ENCODE results near the gene ABCC1. TPM values are rescaled to one million over a fixed set of nuclear protein-coding genes. Genes with fewer than 3 reads are reported as not detected.

ABCC1 gene
- total and polyA plus RNA-seq, 9 donors: 3.0 to 8.5 (median 5.7) TPM

- no peaks in the 10 kb centered on the region for H3K4me1 ChIP-seq (ENCODE audit: control insufficient read depth, insufficient read depth, low read length)
- H3K36me3 ChIP-seq (ENCODE audit: control insufficient read depth, insufficient read depth, low read length): no peaks in the 10 kb centered on the region
- no peak for DNase-seq
- no peak overlapping the region for H3K27ac ChIP-seq (ENCODE audit: low read length)
- no peaks in the 10 kb centered on the region for H3K9me3 ChIP-seq (replicated peaks; ENCODE audit: control insufficient read depth, low read depth, low read length)
- H3K4me3 ChIP-seq (ENCODE audit: low read length): no peak overlapping the region
- 80% methylated on average over 12 of the region's 14 CpGs for WGBS (ENCODE audit: insufficient coverage)
- H3K27me3 ChIP-seq (ENCODE audit: control insufficient read depth, insufficient read depth, low read length): no peaks in the 10 kb centered on the region
Observed at GRCh38 chr16:15990902-15991301, 41.5 kb downstream of the ABCC1 start.

- Histone ChIP-seq H3K27me3 (ENCODE audit: control insufficient read depth, insufficient read depth, low read length) (no peaks in the 10 kb centered on the region), H3K27ac (ENCODE audit: low read length) (no peak overlapping the region), H3K4me3 (ENCODE audit: low read length) (no peak overlapping the region), H3K9me3 (replicated peaks; ENCODE audit: control insufficient read depth, low read depth, low read length) (no peaks in the 10 kb centered on the region), H3K4me1 (ENCODE audit: control insufficient read depth, insufficient read depth, low read length) (peaks cover 7% of the 10 kb centered on the region), H3K36me3 (ENCODE audit: control insufficient read depth, insufficient read depth, low read length) (no peaks in the 10 kb centered on the region)
- WGBS (ENCODE audit: insufficient coverage): no CpG with 5 or more reads among the region's 4 CpGs
- DNase-seq: no peak
Observed at GRCh38 chr16:15993128-15993527, 43.7 kb downstream of the ABCC1 start.

GRCh38 chr16:15993541-15993940 lies 44.1 kb downstream of the ABCC1 start:
- no peaks in the 10 kb centered on the region for H3K9me3 ChIP-seq (replicated peaks; ENCODE audit: control insufficient read depth, low read depth, low read length)
- no peak for DNase-seq
- 85% methylated on average over 4 of the region's 8 CpGs for WGBS (ENCODE audit: insufficient coverage)
- no peak overlapping the region for H3K27ac ChIP-seq (ENCODE audit: low read length)
- H3K4me1 ChIP-seq (ENCODE audit: control insufficient read depth, insufficient read depth, low read length): peaks cover 11% of the 10 kb centered on the region
- no peak overlapping the region for H3K4me3 ChIP-seq (ENCODE audit: low read length)
- H3K36me3 ChIP-seq (ENCODE audit: control insufficient read depth, insufficient read depth, low read length): no peaks in the 10 kb centered on the region
- no peaks in the 10 kb centered on the region for H3K27me3 ChIP-seq (ENCODE audit: control insufficient read depth, insufficient read depth, low read length)

DNA sequence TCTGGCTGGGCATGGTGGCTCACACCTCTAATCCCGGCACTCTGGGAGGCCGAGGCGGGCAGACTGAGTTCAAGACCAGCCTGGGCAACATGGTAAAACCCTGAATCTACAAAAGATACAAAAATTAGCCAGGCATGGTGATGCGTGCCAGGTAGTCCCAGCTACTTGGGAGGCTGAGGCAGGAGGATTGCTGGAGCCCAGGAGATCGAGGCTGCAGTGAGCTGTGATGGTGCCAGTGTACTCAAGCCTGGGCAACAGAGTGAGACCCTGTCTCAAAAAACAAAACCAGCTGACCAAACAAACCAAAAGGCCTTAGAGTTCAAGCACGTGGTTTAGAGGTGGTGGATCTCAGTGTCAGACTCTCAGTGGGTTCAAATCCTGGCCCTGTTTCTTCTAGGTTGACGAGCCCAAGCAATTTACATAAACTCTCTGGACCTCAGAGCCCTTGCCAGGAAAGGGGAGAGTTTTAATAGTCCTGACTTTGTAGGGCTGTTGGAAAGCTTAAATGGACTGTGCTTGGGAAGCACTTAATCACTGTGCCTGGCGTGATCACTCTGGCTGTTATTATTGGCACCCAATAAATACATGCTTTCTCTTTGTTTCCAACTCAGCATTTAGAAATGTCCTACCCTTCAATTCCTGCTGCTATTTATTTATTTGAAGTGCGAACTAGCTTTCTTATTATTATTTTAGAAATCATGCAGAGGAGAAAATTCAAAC lies 44.7 kb downstream of the ABCC1 start:
- Histone ChIP-seq H3K27ac (ENCODE audit: low read length) (no peak overlapping the region), H3K4me1 (ENCODE audit: control insufficient read depth, insufficient read depth, low read length) (peaks cover 11% of the 10 kb centered on the region)

DNA sequence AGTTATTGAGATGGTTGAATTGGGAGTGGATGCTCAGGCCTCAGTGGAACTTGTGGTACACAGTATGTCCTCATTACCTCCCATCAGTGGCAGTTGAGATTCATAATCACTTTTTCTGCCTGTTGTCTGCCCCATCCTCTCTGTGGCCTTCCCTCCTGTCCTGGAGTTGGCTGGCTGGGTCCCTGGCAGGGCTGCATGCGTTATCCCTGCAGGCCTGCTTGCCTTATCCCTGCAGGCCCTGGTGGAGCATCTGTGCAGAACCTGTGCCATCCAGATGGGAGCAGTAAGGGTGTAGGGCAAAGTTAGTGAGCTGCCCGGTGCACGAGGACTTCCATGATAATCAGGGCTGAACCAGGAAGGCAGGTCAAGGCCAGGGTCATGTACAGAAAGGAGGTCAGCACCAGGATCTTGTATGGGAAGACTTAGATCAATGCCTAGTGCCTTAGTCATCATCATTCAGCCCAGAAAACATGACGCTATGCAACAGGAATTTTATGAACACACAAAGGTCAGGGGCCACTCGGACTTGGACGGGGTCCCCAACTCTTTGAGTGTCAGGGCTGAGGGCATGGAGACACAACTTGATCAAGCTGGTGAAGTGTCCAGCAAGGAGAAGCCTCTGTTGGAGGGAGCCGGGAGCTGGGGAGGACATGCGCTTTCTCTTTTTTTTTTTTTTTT lies 47.2 kb downstream of the ABCC1 start:
- H3K27me3 ChIP-seq (ENCODE audit: control insufficient read depth, insufficient read depth, low read length): no peaks in the 10 kb centered on the region
- H3K27ac ChIP-seq (ENCODE audit: low read length): no peak overlapping the region
- H3K9me3 ChIP-seq (replicated peaks; ENCODE audit: control insufficient read depth, low read depth, low read length): no peaks in the 10 kb centered on the region
- WGBS (ENCODE audit: insufficient coverage): 73% methylated on average over 7 of the region's 8 CpGs
- no peaks in the 10 kb centered on the region for H3K36me3 ChIP-seq (ENCODE audit: control insufficient read depth, insufficient read depth, low read length)
- H3K4me3 ChIP-seq (ENCODE audit: low read length): no peak overlapping the region
- no peak for DNase-seq
- H3K4me1 ChIP-seq (ENCODE audit: control insufficient read depth, insufficient read depth, low read length): peaks cover 11% of the 10 kb centered on the region

More for the DNA sequence above, 44.7 kb downstream of the ABCC1 start:
- Histone ChIP-seq H3K4me3 (ENCODE audit: low read length) (no peak overlapping the region), H3K27me3 (ENCODE audit: control insufficient read depth, insufficient read depth, low read length) (no peaks in the 10 kb centered on the region), H3K9me3 (replicated peaks; ENCODE audit: control insufficient read depth, low read depth, low read length) (no peaks in the 10 kb centered on the region), H3K36me3 (ENCODE audit: control insufficient read depth, insufficient read depth, low read length) (no peaks in the 10 kb centered on the region)
- DNase-seq: peak; percentile 64
- WGBS (ENCODE audit: insufficient coverage): 82% methylated on average over 4 of the region's 9 CpGs

DNA sequence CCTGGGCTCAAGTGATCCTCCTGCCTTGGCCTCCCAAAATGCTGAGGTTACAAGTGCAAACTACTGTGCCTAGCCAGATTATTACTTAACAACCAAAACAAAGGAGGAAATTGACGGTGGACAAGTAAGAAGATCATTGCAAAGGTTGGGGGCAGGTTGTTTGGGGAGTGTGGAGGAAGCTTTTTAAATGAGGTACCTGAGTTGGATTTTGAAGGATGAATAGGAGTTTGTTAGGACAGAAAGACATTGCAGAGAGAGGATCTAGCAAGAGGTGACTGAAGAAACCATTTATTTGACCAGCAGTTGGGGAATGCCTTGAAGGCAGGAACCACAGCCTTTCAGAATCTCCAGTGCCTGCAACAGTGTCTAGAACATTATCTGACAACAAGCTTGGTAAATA lies 51.3 kb downstream of the ABCC1 start:
- 67% methylated on average over 1 of the region's 1 CpG for WGBS (ENCODE audit: insufficient coverage)
- Histone ChIP-seq H3K27me3 (ENCODE audit: control insufficient read depth, insufficient read depth, low read length) (no peaks in the 10 kb centered on the region), H3K27ac (ENCODE audit: low read length) (no peak overlapping the region)

DNA sequence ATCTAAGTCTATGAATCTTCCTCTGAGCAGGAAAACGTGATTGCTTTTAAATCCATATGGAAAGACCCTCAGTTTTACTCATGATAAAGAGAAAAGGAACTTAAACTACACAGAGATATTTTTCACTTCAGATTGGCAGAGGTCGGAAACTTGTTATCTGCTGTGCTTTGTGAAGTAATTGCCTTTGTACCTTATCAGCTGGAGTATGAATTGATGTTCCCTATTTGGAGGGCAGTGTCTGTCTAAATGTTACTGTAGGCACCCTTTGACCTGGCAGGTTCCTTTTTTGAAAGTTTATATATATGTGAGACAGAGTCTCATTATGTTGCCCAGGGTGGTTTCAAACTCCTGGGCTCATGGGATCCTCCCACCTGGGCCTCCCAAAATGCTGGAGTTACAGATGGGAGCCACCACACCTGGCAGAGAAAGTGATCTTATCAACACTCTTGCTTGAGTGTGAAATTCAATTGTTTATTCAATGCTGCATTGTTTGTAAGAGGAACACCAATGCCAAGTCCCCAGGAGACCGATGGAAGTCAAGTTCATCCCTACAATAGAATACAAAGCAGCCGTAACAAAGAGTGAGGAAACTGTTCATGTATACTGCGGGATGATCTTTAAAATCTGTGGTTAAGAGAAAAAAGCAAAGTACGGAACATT lies 52.3 kb downstream of the ABCC1 start:
- no peak overlapping the region for H3K27ac ChIP-seq (ENCODE audit: low read length)
- WGBS (ENCODE audit: insufficient coverage): no CpG with 5 or more reads among the region's 6 CpGs

More for the DNA sequence above, 51.3 kb downstream of the ABCC1 start:
- no peaks in the 10 kb centered on the region for H3K9me3 ChIP-seq (replicated peaks; ENCODE audit: control insufficient read depth, low read depth, low read length)
- no peak for DNase-seq
- H3K36me3 ChIP-seq (ENCODE audit: control insufficient read depth, insufficient read depth, low read length): no peaks in the 10 kb centered on the region
- H3K4me3 ChIP-seq (ENCODE audit: low read length): no peak overlapping the region
- peaks cover 11% of the 10 kb centered on the region for H3K4me1 ChIP-seq (ENCODE audit: control insufficient read depth, insufficient read depth, low read length)

DNA sequence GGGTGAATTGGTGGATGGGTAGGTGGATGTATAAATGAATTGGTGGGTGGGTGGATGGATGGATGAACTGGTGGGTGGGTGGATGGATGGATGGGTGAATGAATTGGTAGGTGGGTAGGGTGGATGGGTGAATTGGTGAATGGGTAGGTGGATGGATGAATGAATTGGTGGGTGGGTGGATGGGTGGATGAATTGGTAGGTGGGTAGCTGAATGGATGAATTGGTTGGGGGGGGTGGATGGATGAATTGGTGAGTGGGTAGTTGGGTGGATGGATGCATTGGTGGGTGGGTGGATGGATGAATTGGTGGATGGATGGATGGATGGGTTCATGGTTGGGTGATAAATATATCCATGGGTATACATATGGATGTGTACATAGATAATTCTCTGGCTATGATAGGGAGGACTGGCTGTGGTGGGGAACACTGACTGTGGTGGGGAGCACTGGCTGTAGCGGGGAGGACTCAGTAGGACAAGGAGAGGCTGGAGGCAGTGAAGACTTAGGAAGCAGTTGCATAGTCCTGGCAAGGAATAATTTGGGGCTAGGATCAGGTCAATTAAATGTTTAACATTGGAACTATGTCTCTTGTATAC lies 54.4 kb downstream of the ABCC1 start:
- Histone ChIP-seq H3K9me3 (replicated peaks; ENCODE audit: control insufficient read depth, low read depth, low read length) (no peaks in the 10 kb centered on the region), H3K27me3 (ENCODE audit: control insufficient read depth, insufficient read depth, low read length) (no peaks in the 10 kb centered on the region), H3K4me1 (ENCODE audit: control insufficient read depth, insufficient read depth, low read length) (no peaks in the 10 kb centered on the region), H3K27ac (ENCODE audit: low read length) (no peak overlapping the region), H3K4me3 (ENCODE audit: low read length) (no peak overlapping the region), H3K36me3 (ENCODE audit: control insufficient read depth, insufficient read depth, low read length) (no peaks in the 10 kb centered on the region)
- 13% methylated on average over 1 of the region's 1 CpG for WGBS (ENCODE audit: insufficient coverage)
- no peak for DNase-seq

More for the DNA sequence above, 52.3 kb downstream of the ABCC1 start:
- H3K4me1 ChIP-seq (ENCODE audit: control insufficient read depth, insufficient read depth, low read length): peaks cover 5% of the 10 kb centered on the region
- no peaks in the 10 kb centered on the region for H3K9me3 ChIP-seq (replicated peaks; ENCODE audit: control insufficient read depth, low read depth, low read length)
- H3K27me3 ChIP-seq (ENCODE audit: control insufficient read depth, insufficient read depth, low read length): no peaks in the 10 kb centered on the region
- no peaks in the 10 kb centered on the region for H3K36me3 ChIP-seq (ENCODE audit: control insufficient read depth, insufficient read depth, low read length)
- H3K4me3 ChIP-seq (ENCODE audit: low read length): no peak overlapping the region
- DNase-seq: no peak

- H3K27me3 ChIP-seq (ENCODE audit: control insufficient read depth, insufficient read depth, low read length): no peaks in the 10 kb centered on the region
- no peaks in the 10 kb centered on the region for H3K9me3 ChIP-seq (replicated peaks; ENCODE audit: control insufficient read depth, low read depth, low read length)
- WGBS (ENCODE audit: insufficient coverage): 100% methylated on average over 1 of the region's 5 CpGs
- no peak overlapping the region for H3K27ac ChIP-seq (ENCODE audit: low read length)
- H3K4me1 ChIP-seq (ENCODE audit: control insufficient read depth, insufficient read depth, low read length): no peaks in the 10 kb centered on the region
- H3K36me3 ChIP-seq (ENCODE audit: control insufficient read depth, insufficient read depth, low read length): no peaks in the 10 kb centered on the region
- DNase-seq: peak; percentile 31
- H3K4me3 ChIP-seq (ENCODE audit: low read length): no peak overlapping the region
Observed at GRCh38 chr16:16004314-16004749, 54.9 kb downstream of the ABCC1 start.

DNA sequence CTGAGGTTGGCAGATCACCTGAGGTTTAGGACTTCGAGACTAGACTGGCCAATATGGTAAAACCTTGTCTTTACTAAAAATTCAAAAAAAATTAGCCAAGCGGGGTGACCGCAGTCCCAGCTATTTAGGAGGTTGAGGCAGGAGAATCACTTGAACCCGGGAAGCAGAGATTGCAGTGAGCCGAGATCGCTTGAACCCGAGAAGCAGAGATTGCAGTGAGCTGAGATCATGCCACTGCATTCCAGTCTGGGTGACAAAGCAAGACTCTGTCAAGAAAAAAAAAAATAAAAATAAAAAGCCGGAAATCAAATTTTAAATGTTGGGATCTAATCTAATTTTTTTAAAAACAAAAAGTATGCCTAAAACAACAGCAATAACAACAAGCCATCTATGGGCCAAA lies 56.3 kb downstream of the ABCC1 start:
- 79% methylated on average over 5 of the region's 8 CpGs for WGBS (ENCODE audit: insufficient coverage)
- no peak overlapping the region for H3K27ac ChIP-seq (ENCODE audit: low read length)

More for the DNA sequence above, 56.3 kb downstream of the ABCC1 start:
- H3K4me1 ChIP-seq (ENCODE audit: control insufficient read depth, insufficient read depth, low read length): no peaks in the 10 kb centered on the region
- no peak for DNase-seq
- H3K36me3 ChIP-seq (ENCODE audit: control insufficient read depth, insufficient read depth, low read length): no peaks in the 10 kb centered on the region
- H3K9me3 ChIP-seq (replicated peaks; ENCODE audit: control insufficient read depth, low read depth, low read length): no peaks in the 10 kb centered on the region
- no peak overlapping the region for H3K4me3 ChIP-seq (ENCODE audit: low read length)
- H3K27me3 ChIP-seq (ENCODE audit: control insufficient read depth, insufficient read depth, low read length): no peaks in the 10 kb centered on the region

Data from muscle of leg (tissue), 11 donors.